ENCODE data around the gene SULT4A1.

The SULT4A1 gene

DNA sequence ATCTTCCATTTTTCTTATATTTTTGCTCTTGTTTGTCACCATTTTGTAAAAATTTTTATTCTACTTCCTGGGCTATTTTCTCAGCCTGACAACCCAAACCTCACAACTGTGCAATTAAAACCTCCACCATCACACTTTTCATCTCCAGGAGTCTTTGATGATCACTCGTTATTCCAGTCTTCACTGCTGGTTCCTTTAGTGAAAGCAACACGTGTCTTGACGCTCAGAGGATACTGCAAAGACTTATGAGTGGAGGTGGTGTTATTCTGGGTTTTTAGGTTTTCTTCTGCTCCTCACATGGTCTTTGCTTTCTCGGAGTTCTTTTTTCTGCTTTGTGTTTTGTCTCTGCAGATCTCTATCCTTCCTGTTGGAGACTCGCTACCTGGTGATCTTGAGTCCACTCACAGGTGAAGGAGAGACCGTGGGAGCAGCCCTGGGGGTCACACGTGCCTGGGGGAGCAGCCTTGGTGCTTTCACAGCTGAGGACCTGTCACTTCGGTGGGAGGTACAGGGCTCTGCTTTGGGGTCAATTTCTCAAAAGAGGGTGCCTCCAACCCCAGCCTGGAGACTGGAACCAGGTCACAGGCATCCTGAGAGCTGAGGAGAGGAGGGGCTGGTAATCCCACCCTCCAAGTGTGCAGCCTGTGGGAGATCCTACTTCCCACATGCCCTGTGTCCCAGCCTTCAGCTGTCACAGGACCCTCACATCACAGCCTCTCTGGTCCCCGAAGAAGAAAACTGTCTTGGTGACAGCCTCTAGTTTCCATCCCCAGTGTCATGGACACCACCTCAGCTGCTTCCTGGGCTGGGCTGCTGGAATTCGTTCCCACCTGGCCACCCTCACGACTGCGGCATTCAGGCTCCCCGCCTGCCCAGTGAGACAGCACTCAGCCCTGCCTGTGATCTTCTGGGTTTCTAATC lies 11.0 kb downstream of the SULT4A1 start:
- no peak for ATAC-seq (ENCODE audit: low read depth)

GRCh38 chr22:43850529-43850928 lies 11.8 kb downstream of the SULT4A1 start:
- no peak for DNase-seq (ENCODE audit: low spot score)
- TF ChIP-seq CTCF (IDR thresholded peaks at IDR 0.05; ENCODE audit: poor library complexity, severe bottlenecking), result no peak
- H3K27me3 ChIP-seq (ENCODE audit: insufficient read depth, poor library complexity, severe bottlenecking), result no peaks in the 10 kb centered on the region

More for the DNA sequence above, 11.0 kb downstream of the SULT4A1 start:
- TF ChIP-seq CTCF (IDR thresholded peaks at IDR 0.05; ENCODE audit: poor library complexity, severe bottlenecking), result no peak
- Histone ChIP-seq H3K4me1 (ENCODE audit: insufficient read depth, poor library complexity, severe bottlenecking) (no peaks in the 10 kb centered on the region), H3K4me3 (ENCODE audit: severe bottlenecking) (no peak overlapping the region), H3K36me3 (ENCODE audit: low read depth) (no peaks in the 10 kb centered on the region), H3K9me3 (ENCODE audit: severe bottlenecking) (no peaks in the 10 kb centered on the region), H3K27ac (ENCODE audit: poor library complexity, severe bottlenecking) (no peak overlapping the region), H3K27me3 (ENCODE audit: insufficient read depth, poor library complexity, severe bottlenecking) (no peaks in the 10 kb centered on the region)
- DNase-seq (ENCODE audit: low spot score), result no peak

DNA sequence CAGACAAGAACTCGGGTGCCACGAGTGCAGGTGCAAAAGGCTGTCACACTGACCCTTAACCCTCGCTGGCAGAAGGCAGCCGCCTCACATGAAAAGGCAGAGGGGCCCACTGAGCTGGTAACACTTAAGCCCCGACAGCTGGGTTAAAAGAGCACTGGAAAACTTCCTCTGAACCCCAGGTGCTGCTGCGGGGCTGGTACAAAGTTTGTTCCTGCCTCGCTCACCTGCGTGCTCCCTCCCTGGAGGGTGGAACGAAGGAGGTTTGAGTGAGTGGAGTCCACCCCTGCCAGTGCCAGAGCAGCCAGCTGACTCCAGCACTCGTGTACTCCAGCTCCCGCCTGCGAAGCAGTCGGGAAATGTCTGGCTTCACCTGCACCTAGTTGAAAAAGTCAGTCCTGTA lies 12.6 kb downstream of the SULT4A1 start:
- Histone ChIP-seq H3K9me3 (ENCODE audit: severe bottlenecking) (no peaks in the 10 kb centered on the region), H3K27ac (ENCODE audit: poor library complexity, severe bottlenecking) (no peak overlapping the region), H3K4me3 (ENCODE audit: severe bottlenecking) (no peak overlapping the region), H3K4me1 (ENCODE audit: insufficient read depth, poor library complexity, severe bottlenecking) (no peaks in the 10 kb centered on the region), H3K36me3 (ENCODE audit: low read depth) (no peaks in the 10 kb centered on the region), H3K27me3 (ENCODE audit: insufficient read depth, poor library complexity, severe bottlenecking) (no peaks in the 10 kb centered on the region)
- TF ChIP-seq CTCF (IDR thresholded peaks at IDR 0.05; ENCODE audit: poor library complexity, severe bottlenecking), result no peak
- no peak for ATAC-seq (ENCODE audit: low read depth)
- no peak for DNase-seq (ENCODE audit: low spot score)

More at GRCh38 chr22:43850529-43850928, 11.8 kb downstream of the SULT4A1 start:
- no peak for ATAC-seq (ENCODE audit: low read depth)
- no peaks in the 10 kb centered on the region for H3K4me1 ChIP-seq (ENCODE audit: insufficient read depth, poor library complexity, severe bottlenecking)
- no peak overlapping the region for H3K27ac ChIP-seq (ENCODE audit: poor library complexity, severe bottlenecking)
- H3K36me3 ChIP-seq (ENCODE audit: low read depth), result no peaks in the 10 kb centered on the region
- no peak overlapping the region for H3K4me3 ChIP-seq (ENCODE audit: severe bottlenecking)
- H3K9me3 ChIP-seq (ENCODE audit: severe bottlenecking), result no peaks in the 10 kb centered on the region

GRCh38 chr22:43848366-43849171 lies 13.7 kb downstream of the SULT4A1 start:
- Histone ChIP-seq H3K27me3 (ENCODE audit: insufficient read depth, poor library complexity, severe bottlenecking) (no peaks in the 10 kb centered on the region), H3K36me3 (ENCODE audit: low read depth) (no peaks in the 10 kb centered on the region), H3K9me3 (ENCODE audit: severe bottlenecking) (no peaks in the 10 kb centered on the region), H3K4me3 (ENCODE audit: severe bottlenecking) (no peak overlapping the region), H3K27ac (ENCODE audit: poor library complexity, severe bottlenecking) (no peak overlapping the region), H3K4me1 (ENCODE audit: insufficient read depth, poor library complexity, severe bottlenecking) (no peaks in the 10 kb centered on the region)
- ATAC-seq (ENCODE audit: low read depth) (no peak), DNase-seq (ENCODE audit: low spot score) (no peak)
- peak; percentile 20 for TF ChIP-seq CTCF (IDR thresholded peaks at IDR 0.05; ENCODE audit: poor library complexity, severe bottlenecking)

All from RWPE2 (cell line).